GM12878 (cell line): Measurements from ENCODE around the gene RANBP17. TPM values are rescaled to one million over a fixed set of nuclear protein-coding genes. Genes with fewer than 3 reads are reported as not detected.

Source experiments
- ATAC-seq: fragments of 200-7000 bp; cut with Tn5 transposase; 3 replicates; pipeline ENCODE4 v1.9.1; 2020; ENCODE audit warnings: mild to moderate bottlenecking, moderate library complexity
- BruUV-seq: library from RNA; stranded (reverse); fragments of 400-500 nt; replicated peaks from 2 replicates; lab custom pipeline; 2021; lab: Mats Ljungman, UMichigan
- CTCF ChIA-PET: fragments of 300-600 bp; sonication (Branson Sonifier 250); formaldehyde crosslinking; extraction: SDS; loops from one replicate; lab custom pipeline; 2021; ENCODE audit warnings: inconsistent platforms; lab: Yijun Ruan, JAX
- POLR2A ChIA-PET: fragments of 350-600 bp; formaldehyde crosslinking; extraction: SDS; loops from one replicate; lab custom pipeline; 2021; ENCODE audit warnings: inconsistent platforms; lab: Charles Lee
- RAD21 ChIA-PET: fragments of 300-600 bp; sonication (Branson Sonifier 250); formaldehyde crosslinking; loops from one replicate; lab custom pipeline; 2023; ENCODE audit warnings: antibody characterized with exemption; ENCODE audit not compliant: unreplicated experiment; lab: Charles Lee
- SMC1A ChIA-PET: fragments of 300-600 bp; sonication (Branson Sonifier 250); formaldehyde crosslinking; loops from one replicate; lab custom pipeline; 2023; ENCODE audit not compliant: unreplicated experiment, uncharacterized antibody; lab: Charles Lee
- DNase-seq: peaks from one replicate; pipeline ENCODE4 v3.0.0-alpha.2; 2011; ENCODE audit warnings: low read depth, low spot score
- FAIRE-seq: peaks from 3 replicates; lab custom pipeline; 2011; peaks lifted over from hg19 to GRCh38; lab: Jason Lieb, UNC
- H2AFZ ChIP-seq: 2 replicates; pipeline ENCODE4 v1.6.0; 2011; ENCODE audit warnings: low read depth, low read length, control low read depth; ENCODE audit not compliant: control insufficient read depth
- H3K27ac ChIP-seq: 2 replicates; pipeline ENCODE4 v1.5.1; 2011; ENCODE audit warnings: control low read depth; ENCODE audit not compliant: control insufficient read depth, insufficient read depth
- H3K27me3 ChIP-seq, 2 experiments: replicated peaks in 1 of 2; 2 replicates each; pipeline versions ENCODE4 v1.6.0 to v1.6.1; 2011; ENCODE audit warnings: low read length in 1 of 2; ENCODE audit not compliant: control insufficient read depth in 2 of 2, insufficient read depth in 2 of 2
- H3K36me3 ChIP-seq, 2 experiments: 2 replicates each; pipeline ENCODE4 v1.5.1; 2011; ENCODE audit warnings: low read length in 1 of 2; ENCODE audit not compliant: control insufficient read depth in 2 of 2, insufficient read depth in 2 of 2
- H3K4me1 ChIP-seq: 2 replicates; pipeline ENCODE4 v1.6.1; 2011; ENCODE audit warnings: mild to moderate bottlenecking, low read length, moderate library complexity, mixed read lengths; ENCODE audit not compliant: control insufficient read depth, insufficient read depth
- H3K4me2 ChIP-seq: 2 replicates; pipeline ENCODE4 v1.6.0; 2011; ENCODE audit warnings: control low read depth; ENCODE audit not compliant: control insufficient read depth, insufficient read depth
- H3K4me3 ChIP-seq: fragments of 200-600 bp; sonication (generic); 2 replicates; pipeline ENCODE4 v1.5.1; 2016
- H3K79me2 ChIP-seq: 2 replicates; pipeline ENCODE4 v1.6.0; 2011; ENCODE audit warnings: low read length; ENCODE audit not compliant: control insufficient read depth, insufficient read depth
- H3K9ac ChIP-seq: 2 replicates; pipeline ENCODE4 v1.8.0; 2011; ENCODE audit warnings: low read length, control low read depth, mixed read lengths; ENCODE audit not compliant: control insufficient read depth, insufficient read depth
- H3K9me3 ChIP-seq: replicated peaks from 3 replicates; pipeline ENCODE4 v1.5.1; 2011; ENCODE audit warnings: mild to moderate bottlenecking, low read length; ENCODE audit not compliant: control insufficient read depth, insufficient read depth
- H4K20me1 ChIP-seq: 2 replicates; pipeline ENCODE4 v1.6.0; 2011; ENCODE audit not compliant: control insufficient read depth, insufficient read depth
- BMI1 ChIP-seq: fragments of 450-650 bp; IDR thresholded peaks from 2 replicates; pipeline ENCODE4 v1.6.1; 2016; ENCODE audit warnings: mild to moderate bottlenecking, moderate library complexity, borderline replicate concordance
- BRCA1 ChIP-seq: IDR thresholded peaks from 2 replicates; pipeline ENCODE4 v1.6.1; 2011; ENCODE audit warnings: low read depth, low read length, improper control_type of control experiment
- ELK1 ChIP-seq: IDR thresholded peaks from 2 replicates; pipeline ENCODE4 v1.6.1; 2012; ENCODE audit warnings: low read depth, low read length, improper control_type of control experiment
- ESRRA ChIP-seq: IDR thresholded peaks from 2 replicates; pipeline ENCODE4 v1.6.1; 2012; ENCODE audit warnings: mild to moderate bottlenecking, low read length, improper control_type of control experiment
- IKZF2 ChIP-seq, 2 experiments: fragments of 450-650 bp; IDR thresholded peaks; 2 replicates each; pipeline ENCODE4 v1.6.1; 2017; ENCODE audit warnings: mild to moderate bottlenecking in 2 of 2, moderate library complexity in 2 of 2
- KDM1A ChIP-seq: fragments of 200-600 bp; sonication (generic); IDR thresholded peaks from 2 replicates; pipeline ENCODE4 v1.6.1; 2016; ENCODE audit warnings: borderline replicate concordance
- MEF2B ChIP-seq: fragments of 450-650 bp; IDR thresholded peaks from 2 replicates; pipeline ENCODE4 v1.6.1; 2018; ENCODE audit warnings: mild to moderate bottlenecking, moderate library complexity; ENCODE audit not compliant: partially characterized antibody, poor library complexity, severe bottlenecking
- MXI1 ChIP-seq: fragments of 150-350 bp; IDR thresholded peaks from 2 replicates; pipeline ENCODE4 v1.6.1; 2011; ENCODE audit warnings: low read depth, mild to moderate bottlenecking, inconsistent platforms, low read length, improper control_type of control experiment
- NFXL1 ChIP-seq: fragments of 450-650 bp; IDR thresholded peaks from 2 replicates; pipeline ENCODE4 v1.6.1; 2017; ENCODE audit warnings: antibody characterized with exemption, mild to moderate bottlenecking, borderline replicate concordance
- PAX5 ChIP-seq: IDR thresholded peaks from 2 replicates; pipeline ENCODE4 v1.6.1; 2011; ENCODE audit warnings: low read depth, low read length, borderline replicate concordance
- POLR2A ChIP-seq: IDR thresholded peaks from 2 replicates; pipeline ENCODE4 v1.6.1; 2011; ENCODE audit warnings: low read depth, mild to moderate bottlenecking, low read length
- PRDM15 ChIP-seq: fragments of 450-650 bp; formaldehyde crosslinking; IDR thresholded peaks from 2 replicates; pipeline ENCODE4 v1.4.0; 2020; ENCODE audit warnings: mild to moderate bottlenecking, moderate library complexity
- SPI1 ChIP-seq: IDR thresholded peaks from 2 replicates; pipeline ENCODE4 v1.6.1; 2011; ENCODE audit warnings: low read depth, mild to moderate bottlenecking, low read length, moderate library complexity, borderline replicate concordance; ENCODE audit not compliant: insufficient read depth
- SRF ChIP-seq, 2 experiments: IDR thresholded peaks; 2 replicates each; pipeline ENCODE4 v1.6.1; 2011; ENCODE audit warnings: low read depth in 2 of 2, low read length in 2 of 2, mild to moderate bottlenecking in 1 of 2, moderate library complexity in 1 of 2
- SUPT20H ChIP-seq: IDR thresholded peaks from 2 replicates; pipeline ENCODE4 v1.6.1; 2011; ENCODE audit warnings: low read depth, mild to moderate bottlenecking, low read length, moderate library complexity, borderline replicate concordance; ENCODE audit not compliant: control insufficient read depth
- WRNIP1 ChIP-seq: IDR thresholded peaks from 2 replicates; pipeline ENCODE4 v1.6.1; 2011; ENCODE audit warnings: low read depth, low read length, improper control_type of control experiment, borderline replicate concordance
- ZNF274 ChIP-seq: IDR thresholded peaks from one replicate; pipeline ENCODE4 v1.8.0; 2011; ENCODE audit not compliant: insufficient read length, insufficient read depth
- ZNF384 ChIP-seq: IDR thresholded peaks from 2 replicates; pipeline ENCODE4 v1.6.1; 2012; ENCODE audit warnings: low read depth, mild to moderate bottlenecking, low read length, improper control_type of control experiment, borderline replicate concordance
- WGBS: methylation state at CpG from one replicate; pipeline ENCODE4 v1.1.6; 2016; ENCODE audit warnings: low lambda C conversion rate; ENCODE audit not compliant: insufficient replicate concordance, insufficient coverage; ENCODE audit errors: missing lambda C conversion rate; 5-methylcytosine and 5-hydroxymethylcytosine counted together
- in situ Hi-C: fragments of 300-500 bp; cut with MboI; formaldehyde crosslinking; loops from 9 replicates; pipeline ENCODE4 v1.14.3; 2018; ENCODE audit warnings: mixed read lengths
- intact Hi-C: fragments of 100-400 bp; cut with micrococcal nuclease; formaldehyde crosslinking; loops from one replicate; pipeline ENCODE4 v1.14.2; 2022; ENCODE audit not compliant: unreplicated experiment
- polyA plus RNA-seq, 11 experiments: library from polyadenylated mRNA; depleted of rRNA in 4 of 11; unstranded in 6 of 11; stranded (reverse) in 5 of 11; fragments of >200 nt; fragmentation: Nextera tagmentation in 4 of 11; fragmentation: Illumina TruSeq in 1 of 11; extraction: Ambion mirVana in 4 of 11; extraction: Trizol in 1 of 11; gene quantifications; 1 replicate in 1 of 11; 2 replicates in 10 of 11; pipeline versions ENCODE4 v1.2.1 to v1.2.3, GENCODE V29; 2011 to 2016; ENCODE audit warnings: inconsistent platforms in 2 of 11, missing spikeins in 2 of 11, low read depth in 1 of 11
- total RNA-seq, 4 experiments: library from RNA; depleted of rRNA in 3 of 4; stranded (reverse); fragments of >200 nt in 3 of 4; fragmentation: Illumina TruSeq in 1 of 4; extraction: Trizol in 1 of 4; gene quantifications; 2 replicates each; pipeline versions ENCODE4 v1.2.1 to v1.2.3, GENCODE V29; 2013 to 2021

Gene RANBP17
- total and polyA plus RNA-seq, 10 of the 15 experiments (the other 5 are each of a cell fraction or from before 2014, with no cell fraction given): 0.10 TPM; not detected in 9

- Histone ChIP-seq H3K79me2 (no peaks in the 10 kb centered on the region), H3K9me3 (no peaks in the 10 kb centered on the region)
- POLR2A ChIA-PET: no interaction called here
Observed at GRCh38 chr5:170963521-170963920, 101.7 kb downstream of the RANBP17 start.

GRCh38 chr5:170974461-170974860, 112.6 kb downstream of the RANBP17 start:
- Histone ChIP-seq H3K79me2 (no peaks in the 10 kb centered on the region), H3K9ac (no peak overlapping the region), H3K27me3 (no peaks in the 10 kb centered on the region), H3K36me3 (no peaks in the 10 kb centered on the region), H3K4me2 (no peak overlapping the region), H4K20me1 (no peaks in the 10 kb centered on the region; the same call in 1 of the 2 replicates), H3K4me1 (no peaks in the 10 kb centered on the region), H3K27ac (no peak overlapping the region), H3K4me3 (no peak overlapping the region), H3K9me3 (no peaks in the 10 kb centered on the region)
- SMC1A ChIA-PET: no interaction called here
- CTCF ChIA-PET: no interaction called here
- POLR2A ChIA-PET: no interaction called here
- DNase-seq (no peak), ATAC-seq (no peak), FAIRE-seq (no peak)
- RAD21 ChIA-PET: no interaction called here
- BruUV-seq: no TSS peak
- in situ Hi-C loops: no loop called here
- no peak for TF ChIP-seq ZNF274
- TF ChIP-seq PRDM15 (CRISPR knock-in tag): no peak
- no peak for TF ChIP-seq BMI1
- TF ChIP-seq IKZF2 (IDR thresholded peaks at IDR 0.05): no peak
- no peak for TF ChIP-seq ESRRA
- TF ChIP-seq BRCA1: no peak
- no peak for TF ChIP-seq PAX5
- TF ChIP-seq KDM1A: no peak
- TF ChIP-seq, all 136 proteins: peak for 0
- H2AFZ ChIP-seq: no peak overlapping the region
- intact Hi-C loops: no loop called here

More at GRCh38 chr5:170963521-170963920, 101.7 kb downstream of the RANBP17 start:
- Histone ChIP-seq H3K9ac (no peak overlapping the region), H4K20me1 (no peaks in the 10 kb centered on the region), H3K27me3 (no peaks in the 10 kb centered on the region), H3K4me2 (no peak overlapping the region), H2AFZ (no peak overlapping the region), H3K4me1 (no peaks in the 10 kb centered on the region), H3K27ac (no peak overlapping the region), H3K4me3 (no peak overlapping the region), H3K36me3 (no peaks in the 10 kb centered on the region)
- RAD21 ChIA-PET: no interaction called here
- intact Hi-C loops: no loop called here
- no peak for ATAC-seq
- CTCF ChIA-PET: no interaction called here
- in situ Hi-C loops: no loop called here
- no peak for FAIRE-seq
- SMC1A ChIA-PET: no interaction called here
- 71% methylated on average over 5 of the region's 5 CpGs for WGBS
- TF ChIP-seq NFXL1: no peak
- no peak for TF ChIP-seq SRF (IDR thresholded peaks at IDR 0.05; ENCODE audit: low read depth in 2 of 2, low read length in 2 of 2)
- TF ChIP-seq SUPT20H: no peak
- no peak for TF ChIP-seq ZNF384
- TF ChIP-seq POLR2A: no peak
- no peak for TF ChIP-seq SPI1
- no peak for TF ChIP-seq ELK1
- no peak for TF ChIP-seq WRNIP1
- no peak for TF ChIP-seq MXI1
- no peak for TF ChIP-seq MEF2B
- no peak for DNase-seq
- no TSS peak for BruUV-seq
